Activated CD8-positive, alpha-beta T cell treated with anti-CD3 and anti-CD28 coated beads for 36 hours (primary cell): ENCODE measurements around the gene GRID1. TPM values are rescaled to one million over a fixed set of nuclear protein-coding genes. Genes with fewer than 3 reads are reported as not detected.

Experiments used
- ATAC-seq: fragments of 200-7000 bp; cut with Tn5 transposase; one replicate; pipeline ENCODE4 v1.10.0; 2021; ENCODE audit warnings: mild to moderate bottlenecking, moderate library complexity
- CTCF ChIA-PET: fragments of 350-600 bp; sonication (Branson Sonifier 250); formaldehyde crosslinking; loops from one replicate; lab custom pipeline; 2021; ENCODE audit warnings: antibody characterized with exemption; lab: Charles Lee
- POLR2A ChIA-PET: fragments of 350-600 bp; sonication (Branson Sonifier 250); formaldehyde crosslinking; loops from one replicate; lab custom pipeline; 2021; ENCODE audit warnings: antibody characterized with exemption; lab: Charles Lee
- DNase-seq: peaks from one replicate; pipeline ENCODE4 v3.0.0-alpha.2; 2020
- H3K27ac Mint-ChIP-seq: one replicate; pipeline ENCODE4 v1.8.0; 2021; ENCODE audit warnings: mild to moderate bottlenecking, mixed read lengths
- H3K27me3 Mint-ChIP-seq: one replicate; pipeline ENCODE4 v1.8.0; 2021; ENCODE audit warnings: mixed read lengths
- H3K36me3 Mint-ChIP-seq: one replicate; pipeline ENCODE4 v1.8.0; 2021; ENCODE audit warnings: low read depth, mixed read lengths
- H3K4me1 Mint-ChIP-seq: one replicate; pipeline ENCODE4 v1.8.0; 2021; ENCODE audit warnings: low read depth, mixed read lengths
- H3K4me3 Mint-ChIP-seq: one replicate; pipeline ENCODE4 v1.8.0; 2021; ENCODE audit warnings: mild to moderate bottlenecking, moderate library complexity, mixed read lengths
- H3K9me3 Mint-ChIP-seq: one replicate; pipeline ENCODE4 v1.8.0; 2021; ENCODE audit warnings: mixed read lengths
- CTCF ChIP-seq: fragments of 200-600 bp; IDR thresholded peaks from one replicate; pipeline ENCODE4 v1.8.0; 2022; ENCODE audit warnings: antibody characterized with exemption, mild to moderate bottlenecking
- intact Hi-C: fragments of 100-400 bp; cut with micrococcal nuclease; formaldehyde crosslinking; loops from one replicate; pipeline ENCODE4 v1.10.0; 2022
- total RNA-seq, 2 experiments: library from RNA; stranded (reverse); gene quantifications; one replicate each; pipeline ENCODE4 v1.2.3, GENCODE V29; 2021

GRID1 gene
- total RNA-seq, 2 experiments from 2014 or later, result not detected

DNA sequence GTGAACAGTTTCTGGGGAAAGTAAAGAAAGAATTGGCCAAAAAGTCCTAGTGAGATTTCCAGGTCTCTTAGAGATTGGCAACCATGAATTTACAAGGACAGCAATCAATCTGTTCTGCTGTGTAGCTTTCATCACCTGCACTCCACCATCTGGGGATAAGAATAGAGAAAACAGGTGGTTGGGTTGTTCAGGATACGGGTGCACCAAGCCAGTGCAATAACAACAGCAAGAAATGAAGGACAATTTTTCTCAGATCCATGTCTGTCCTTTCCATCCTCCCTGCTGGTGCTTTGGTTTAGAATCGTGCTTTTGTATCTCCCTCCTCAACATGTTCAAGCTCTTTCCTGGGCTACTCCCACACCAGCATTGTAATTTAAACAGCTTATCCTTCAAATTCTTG, 787.7 kb downstream of the GRID1 start:
- H3K27ac Mint-ChIP-seq, result no peak overlapping the region

DNA sequence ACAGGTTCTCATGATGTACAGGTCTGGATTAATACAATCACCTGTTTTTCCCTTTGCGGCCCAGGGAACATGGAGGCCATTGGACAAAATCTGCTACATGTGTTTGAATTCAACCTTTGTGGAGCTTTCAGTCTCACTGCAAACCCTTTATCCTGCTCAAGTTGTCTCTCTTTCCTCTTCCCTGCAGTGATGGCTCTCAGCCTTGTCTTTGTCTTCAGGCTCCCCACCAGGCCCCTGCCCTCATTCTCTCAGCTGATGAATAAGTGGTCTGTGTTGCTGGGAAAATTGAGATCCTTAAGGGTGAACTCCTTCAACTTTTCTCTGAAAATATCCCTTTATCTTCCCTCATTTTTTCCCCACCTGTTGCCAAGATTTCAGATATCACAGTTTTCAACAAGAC, 791.2 kb downstream of the GRID1 start:
- H3K36me3 Mint-ChIP-seq, result no peaks in the 10 kb centered on the region
- DNase-seq (no peak), ATAC-seq (no peak)
- H3K4me3 Mint-ChIP-seq, result no peak overlapping the region
- peaks cover 7% of the 10 kb centered on the region for H3K27me3 Mint-ChIP-seq
- intact Hi-C loops, result no loop called here
- no peaks in the 10 kb centered on the region for H3K9me3 Mint-ChIP-seq
- ChIA-PET CTCF (no interaction called here), POLR2A (no interaction called here)
- no peak for TF ChIP-seq CTCF
- H3K27ac Mint-ChIP-seq, result no peak overlapping the region
- H3K4me1 Mint-ChIP-seq, result no peaks in the 10 kb centered on the region

More for the DNA sequence above, 787.7 kb downstream of the GRID1 start:
- ChIA-PET POLR2A (no interaction called here), CTCF (no interaction called here)
- Mint-ChIP-seq H3K4me3 (no peak overlapping the region), H3K4me1 (no peaks in the 10 kb centered on the region), H3K9me3 (no peaks in the 10 kb centered on the region), H3K36me3 (no peaks in the 10 kb centered on the region), H3K27me3 (peaks cover 7% of the 10 kb centered on the region)
- no peak for TF ChIP-seq CTCF
- ATAC-seq (no peak), DNase-seq (no peak)
- intact Hi-C loops, result no loop called here

- Mint-ChIP-seq H3K27me3 (peaks cover 3% of the 10 kb centered on the region), H3K27ac (no peak overlapping the region), H3K4me1 (no peaks in the 10 kb centered on the region), H3K9me3 (no peaks in the 10 kb centered on the region), H3K36me3 (no peaks in the 10 kb centered on the region), H3K4me3 (no peak overlapping the region)
- ChIA-PET CTCF (no interaction called here), POLR2A (no interaction called here)
- ATAC-seq (no peak), DNase-seq (no peak)
- no peak for TF ChIP-seq CTCF
- intact Hi-C loops, result no loop called here
Measured at GRCh38 chr10:85570871-85571270, 795.7 kb downstream of the GRID1 start.

- H3K36me3 Mint-ChIP-seq, result no peaks in the 10 kb centered on the region
- TF ChIP-seq CTCF, result no peak
- H3K9me3 Mint-ChIP-seq, result no peaks in the 10 kb centered on the region
Measured at GRCh38 chr10:85565381-85565780, 801.2 kb downstream of the GRID1 start.

GRCh38 chr10:85558533-85558932, 808.1 kb downstream of the GRID1 start:
- DNase-seq (no peak), ATAC-seq (no peak)
- ChIA-PET POLR2A (no interaction called here), CTCF (no interaction called here)
- TF ChIP-seq CTCF, result no peak
- Mint-ChIP-seq H3K4me3 (no peak overlapping the region), H3K4me1 (no peaks in the 10 kb centered on the region), H3K27me3 (peaks cover 2% of the 10 kb centered on the region), H3K36me3 (no peaks in the 10 kb centered on the region), H3K9me3 (no peaks in the 10 kb centered on the region), H3K27ac (no peak overlapping the region)
- intact Hi-C loops, result no loop called here

More at GRCh38 chr10:85565381-85565780, 801.2 kb downstream of the GRID1 start:
- Mint-ChIP-seq H3K27me3 (peaks cover 2% of the 10 kb centered on the region), H3K4me3 (no peak overlapping the region), H3K27ac (no peak overlapping the region), H3K4me1 (no peaks in the 10 kb centered on the region)
- DNase-seq (no peak), ATAC-seq (no peak)
- intact Hi-C loops, result no loop called here
- ChIA-PET CTCF (no interaction called here), POLR2A (no interaction called here)
